Common myeloid progenitor, CD34-positive (primary cell): ENCODE results near the gene KCNJ10.

Experiments used
- CTCF ChIA-PET: fragments of 350-600 bp; sonication (Branson Sonifier 250); formaldehyde crosslinking; loops from one replicate; lab custom pipeline; 2021; ENCODE audit warnings: antibody characterized with exemption; lab: Charles Lee
- POLR2A ChIA-PET: fragments of 350-600 bp; sonication (Branson Sonifier 250); formaldehyde crosslinking; loops from one replicate; lab custom pipeline; 2021; ENCODE audit warnings: antibody characterized with exemption; lab: Charles Lee
- DNase-seq, 3 donors: peaks; one replicate each; pipeline versions ENCODE4 v3.0.0 to v3.0.0-alpha.2; 2013
- H3K27ac ChIP-seq, 2 experiments: 1 replicate in 1 of 2; 2 replicates in 1 of 2; pipeline ENCODE4 v1.7.0; 2013; ENCODE audit warnings: inconsistent platforms in 2 of 2, low read length in 2 of 2, mild to moderate bottlenecking in 2 of 2, low read depth in 1 of 2, moderate library complexity in 1 of 2; ENCODE audit not compliant: severe bottlenecking in 2 of 2, insufficient read depth in 1 of 2, poor library complexity in 1 of 2
- H3K27me3 ChIP-seq, 5 experiments: replicated peaks in 2 of 5; 1 replicate in 3 of 5; 2 replicates in 2 of 5; pipeline versions ENCODE4 v1.6.1 to v1.7.0; 2013; ENCODE audit warnings: low read length in 4 of 5, mild to moderate bottlenecking in 2 of 5, moderate library complexity in 2 of 5, inconsistent platforms in 1 of 5; ENCODE audit not compliant: insufficient read depth in 5 of 5, control insufficient read depth in 4 of 5
- H3K36me3 ChIP-seq, 4 experiments: 1 replicate in 2 of 4; 2 replicates in 2 of 4; pipeline versions ENCODE4 v1.6.1 to v1.7.0; 2013; ENCODE audit warnings: low read length in 3 of 4, control low read depth in 1 of 4, mild to moderate bottlenecking in 1 of 4; ENCODE audit not compliant: control insufficient read depth in 4 of 4, insufficient read depth in 4 of 4
- H3K4me1 ChIP-seq, 4 experiments: 1 replicate in 3 of 4; 2 replicates in 1 of 4; pipeline versions ENCODE4 v1.6.1 to v1.7.1; 2013; ENCODE audit warnings: low read length in 3 of 4, mild to moderate bottlenecking in 3 of 4, control low read depth in 1 of 4, inconsistent platforms in 1 of 4, moderate library complexity in 1 of 4; ENCODE audit not compliant: control insufficient read depth in 4 of 4, insufficient read depth in 4 of 4; ENCODE audit errors: control extremely low read depth in 1 of 4
- H3K4me3 ChIP-seq, 7 experiments: 1 replicate in 4 of 7; 2 replicates in 3 of 7; pipeline versions ENCODE4 v1.5.1 to v1.7.0; 2013; ENCODE audit warnings: mild to moderate bottlenecking in 7 of 7, low read length in 6 of 7, moderate library complexity in 6 of 7, inconsistent platforms in 2 of 7, low read depth in 2 of 7, control low read depth in 1 of 7; ENCODE audit not compliant: insufficient read depth in 4 of 7, control insufficient read depth in 1 of 7; ENCODE audit errors: extremely low read depth in 1 of 7
- H3K9me3 ChIP-seq, 5 experiments: 1 replicate in 4 of 5; 2 replicates in 1 of 5; pipeline versions ENCODE4 v1.6.1 to v1.7.1; 2013; ENCODE audit warnings: low read length in 4 of 5, mild to moderate bottlenecking in 2 of 5, inconsistent platforms in 1 of 5, low read depth in 1 of 5, moderate library complexity in 1 of 5; ENCODE audit not compliant: control insufficient read depth in 4 of 5, insufficient read depth in 2 of 5; ENCODE audit errors: control extremely low read depth in 1 of 5
- whole genome bisulfite sequencing: methylation state at CpG from one replicate; pipeline ENCODE4 v1.1.5; 2013; ENCODE audit not compliant: insufficient coverage; 5-methylcytosine and 5-hydroxymethylcytosine counted together

The KCNJ10 gene

GRCh38 chr1:160078512-160079195 is 8.7 kb upstream of the KCNJ10 start:
- Histone ChIP-seq H3K27ac (no peak overlapping the region), H3K9me3 (no peaks in the 10 kb centered on the region), H3K4me3 (no peak overlapping the region), H3K36me3 (no peaks in the 10 kb centered on the region), H3K27me3 (peaks cover 9 to 50% (median 38%) of the 10 kb centered on the region in 5 experiments), H3K4me1 (peaks cover 0 to 3% (median under 1%) of the 10 kb centered on the region in 4 experiments)
- POLR2A ChIA-PET: no interaction called here
- 5% methylated on average over 4 of the region's 8 CpGs for WGBS
- CTCF ChIA-PET: interaction anchor here (0.9 to 9.2 kb wide), 30 partner anchors 8 to 280 kb away, joined by 3 to 100 read pairs (median 6); partner anchors contain the start of genes KCNJ10 and PIGM
- DNase-seq: peak; percentile 47 to 65 (median 60)

- CTCF ChIA-PET: interaction anchor here (0.6 to 9.2 kb wide), 16 partner anchors 9 to 1333 kb away, joined by 3 to 100 read pairs (median 9); no protein-coding TSS in a partner anchor
- Histone ChIP-seq H3K4me3 (no peak overlapping the region), H3K36me3 (no peaks in the 10 kb centered on the region), H3K9me3 (no peaks in the 10 kb centered on the region), H3K27me3 (peaks cover 9 to 38% (median 33%) of the 10 kb centered on the region in 5 experiments), H3K4me1 (peaks cover 0 to 2% (median 0%) of the 10 kb centered on the region in 4 experiments), H3K27ac (no peak overlapping the region)
- POLR2A ChIA-PET: no interaction called here
- DNase-seq: no peak
Measured at GRCh38 chr1:160077486-160077885, 7.5 kb upstream of the KCNJ10 start.

- Histone ChIP-seq H3K36me3 (no peaks in the 10 kb centered on the region), H3K4me1 (peaks cover 0 to 2% (median 0%) of the 10 kb centered on the region in 4 experiments), H3K4me3 (no peak overlapping the region), H3K27ac (no peak overlapping the region), H3K27me3 (peaks cover 13 to 31% (median 29%) of the 10 kb centered on the region in 5 experiments), H3K9me3 (no peaks in the 10 kb centered on the region)
- ChIA-PET POLR2A (interaction anchor here (1.0 kb wide), 1 partner anchor 9 kb away, joined by 3 read pairs; no protein-coding TSS in a partner anchor), CTCF (interaction anchor here (0.9 to 9.2 kb wide), 5 partner anchors 10 to 34 kb away, joined by 3 to 100 read pairs (median 32); no protein-coding TSS in a partner anchor)
- no peak for DNase-seq
- 100% methylated on average over 2 of the region's 3 CpGs for WGBS
Measured at GRCh38 chr1:160076295-160076694, 6.3 kb upstream of the KCNJ10 start.

GRCh38 chr1:160075836-160076235 is 5.9 kb upstream of the KCNJ10 start:
- no peak for DNase-seq
- Histone ChIP-seq H3K36me3 (no peaks in the 10 kb centered on the region), H3K27me3 (peaks cover 13 to 30% (median 29%) of the 10 kb centered on the region in 5 experiments), H3K27ac (no peak overlapping the region), H3K9me3 (no peaks in the 10 kb centered on the region), H3K4me3 (no peak overlapping the region), H3K4me1 (peaks cover under 1 to 4% (median 3%) of the 10 kb centered on the region in 4 experiments)
- POLR2A ChIA-PET: interaction anchor here (1.0 kb wide), 1 partner anchor 8 kb away, joined by 3 read pairs; no protein-coding TSS in a partner anchor
- WGBS: 44% methylated on average over 1 of the region's 2 CpGs
- CTCF ChIA-PET: interaction anchor here (0.9 to 9.2 kb wide), 5 partner anchors 9 to 33 kb away, joined by 3 to 100 read pairs (median 32); no protein-coding TSS in a partner anchor

- H3K4me3 ChIP-seq: no peak overlapping the region
- POLR2A ChIA-PET: no interaction called here
- no peaks in the 10 kb centered on the region for H3K9me3 ChIP-seq
- H3K36me3 ChIP-seq: no peaks in the 10 kb centered on the region
- H3K4me1 ChIP-seq: peaks cover 6 to 12% (median 7%) of the 10 kb centered on the region in 4 experiments
- H3K27ac ChIP-seq: no peak overlapping the region
- no peak for DNase-seq
- H3K27me3 ChIP-seq: peaks cover 4 to 24% (median 22%) of the 10 kb centered on the region in 5 experiments
- CTCF ChIA-PET: interaction anchor here (1.3 to 9.2 kb wide), 4 partner anchors 12 to 28 kb away, joined by 4 to 100 read pairs (median 36); no protein-coding TSS in a partner anchor
- 97% methylated on average over 4 of the region's 4 CpGs for WGBS
Measured at GRCh38 chr1:160074865-160075264, 4.9 kb upstream of the KCNJ10 start.

- DNase-seq: no peak
- no peaks in the 10 kb centered on the region for H3K9me3 ChIP-seq
- WGBS: 94% methylated on average over 5 of the region's 5 CpGs
- CTCF ChIA-PET: interaction anchor here (1.2 to 6.3 kb wide), 5 partner anchors 9 to 181 kb away, joined by 3 to 42 read pairs (median 12); partner anchors contain the start of genes IGSF8 and KCNJ9
- POLR2A ChIA-PET: no interaction called here
- H3K4me1 ChIP-seq: peaks cover 6 to 13% (median 8%) of the 10 kb centered on the region in 4 experiments
- H3K4me3 ChIP-seq: no peak overlapping the region
- H3K36me3 ChIP-seq: no peaks in the 10 kb centered on the region
- no peak overlapping the region for H3K27ac ChIP-seq
- H3K27me3 ChIP-seq: peaks cover 6 to 34% (median 23%) of the 10 kb centered on the region in 5 experiments
Measured at GRCh38 chr1:160071289-160071688, 1.3 kb upstream of the KCNJ10 start.
